ENCODE data around the gene TMEM208. TPM values are rescaled to one million over a fixed set of nuclear protein-coding genes. Genes with fewer than 3 reads are reported as not detected.

TMEM208 gene
- total RNA-seq, 1 donor from 2014 or later = 52.9 TPM

DNA sequence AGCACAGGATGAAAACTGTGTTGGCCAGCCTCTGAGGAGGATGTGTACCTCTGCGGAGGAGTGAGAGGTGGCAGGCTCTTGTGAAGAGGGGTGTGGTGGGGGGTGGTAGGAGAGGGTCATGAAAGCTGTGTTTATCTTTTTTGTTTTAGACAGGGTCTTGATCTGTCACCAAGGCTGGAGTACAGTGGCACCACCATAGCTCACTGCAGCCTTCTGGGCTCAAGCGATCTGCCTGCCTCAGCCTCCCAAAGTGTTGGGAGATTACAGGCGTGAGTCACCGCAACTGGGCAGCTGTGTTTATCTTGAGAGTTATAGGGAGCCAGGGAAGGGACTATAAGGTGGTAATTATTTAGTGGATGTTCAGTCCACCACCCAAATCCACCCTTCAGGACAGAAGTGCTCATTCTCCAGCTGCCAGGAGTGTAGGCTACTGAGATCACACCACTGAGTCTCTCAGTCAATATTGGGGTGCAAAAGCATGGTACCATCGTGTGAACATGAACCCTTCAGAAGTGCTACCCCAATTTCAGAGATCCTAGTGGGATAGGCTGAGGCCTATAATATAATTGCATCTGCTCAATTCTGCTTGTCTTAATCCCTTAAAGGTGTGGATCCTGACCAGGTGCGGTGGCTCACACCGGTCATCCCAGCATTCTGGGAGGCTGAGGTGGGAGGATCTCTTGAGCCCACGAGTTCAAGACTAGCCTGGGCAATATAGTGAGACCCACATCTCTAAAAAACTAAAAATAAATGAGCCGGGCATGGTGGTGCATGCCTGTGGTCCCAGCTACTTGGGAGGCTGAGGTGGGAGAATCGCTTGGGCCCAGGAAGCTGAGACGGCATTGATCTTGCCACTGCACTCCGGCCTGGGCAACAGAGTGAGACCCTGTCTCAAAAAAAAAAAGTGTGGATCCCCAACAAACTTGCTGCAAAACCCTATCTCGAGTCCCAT lies 36.2 kb upstream of the TMEM208 start:
- intact Hi-C loops (cut with micrococcal nuclease) = loop anchor here (5.0 kb wide), 1 partner anchor 207 kb away; no protein-coding TSS in a partner anchor

- intact Hi-C loops (cut with micrococcal nuclease) = loop anchor here (5.0 kb wide), 1 partner anchor 206 kb away; no protein-coding TSS in a partner anchor
Observed at GRCh38 chr16:67191411-67191994, 35.4 kb upstream of the TMEM208 start.

GRCh38 chr16:67191995-67192681 lies 34.8 kb upstream of the TMEM208 start, which contains the start of gene E2F4:
E2F4 (plus strand) TSS chr16:67192155; CDS start chr16:67192228, 73 bp downstream.
- intact Hi-C loops (cut with micrococcal nuclease) = loop anchor here (1.0 to 5.0 kb wide), 7 partner anchors 9 to 290 kb away; partner anchors contain the start of genes FBXL8, FHOD1, MATCAP1 and TMEM208

- intact Hi-C loops (cut with micrococcal nuclease) = loop anchor here (1.0 to 5.0 kb wide), 7 partner anchors 10 to 289 kb away; partner anchors contain the start of genes FBXL8, FHOD1, MATCAP1 and TMEM208
Observed at GRCh38 chr16:67192781-67193361, 34.1 kb upstream of the TMEM208 start.

- intact Hi-C loops (cut with micrococcal nuclease) = loop anchor here (5.0 kb wide), 1 partner anchor 204 kb away; no protein-coding TSS in a partner anchor
Observed at GRCh38 chr16:67193536-67193935, 33.4 kb upstream of the TMEM208 start.

GRCh38 chr16:67194260-67194659 lies 32.7 kb upstream of the TMEM208 start:
- intact Hi-C loops (cut with micrococcal nuclease) = loop anchor here (5.0 kb wide), 1 partner anchor 203 kb away; no protein-coding TSS in a partner anchor

DNA sequence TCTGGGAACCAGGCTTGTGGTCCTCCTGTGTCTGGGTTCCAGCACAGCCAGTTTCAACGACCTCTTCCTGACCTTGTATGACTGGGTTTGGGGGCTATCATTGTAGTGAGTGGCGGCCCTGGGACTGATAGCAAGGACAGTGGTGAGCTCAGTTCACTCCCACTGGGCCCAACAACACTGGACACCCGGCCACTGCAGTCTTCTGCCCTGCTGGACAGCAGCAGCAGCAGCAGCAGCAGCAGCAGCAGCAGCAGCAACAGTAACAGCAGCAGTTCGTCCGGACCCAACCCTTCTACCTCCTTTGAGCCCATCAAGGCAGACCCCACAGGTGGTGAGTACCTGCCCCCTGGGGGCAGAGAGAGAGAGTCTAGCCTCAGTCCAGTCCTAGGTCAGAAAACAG lies 31.3 kb upstream of the TMEM208 start:
- intact Hi-C loops (cut with micrococcal nuclease) = no loop called here

DNA sequence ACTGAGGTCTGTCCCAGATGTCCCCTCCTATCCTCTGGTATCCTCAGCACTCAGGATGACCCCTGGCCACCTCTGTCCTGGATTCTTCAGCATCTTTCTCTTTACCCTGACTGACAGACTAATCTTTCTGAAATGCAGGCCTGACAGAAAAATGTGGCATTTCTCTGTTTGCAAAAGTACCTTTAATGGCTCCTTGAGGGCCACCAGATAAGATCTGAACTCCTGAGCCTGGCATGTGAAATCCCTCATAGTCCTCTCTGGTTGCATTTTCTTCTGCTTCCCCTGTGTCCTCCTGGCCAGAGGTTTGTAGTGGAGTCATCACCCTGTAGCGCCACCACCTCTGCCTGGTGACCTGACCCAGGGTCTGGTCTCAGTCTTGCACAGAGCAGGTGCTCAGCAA lies 30.0 kb upstream of the TMEM208 start:
- intact Hi-C loops (cut with micrococcal nuclease) = no loop called here

DNA sequence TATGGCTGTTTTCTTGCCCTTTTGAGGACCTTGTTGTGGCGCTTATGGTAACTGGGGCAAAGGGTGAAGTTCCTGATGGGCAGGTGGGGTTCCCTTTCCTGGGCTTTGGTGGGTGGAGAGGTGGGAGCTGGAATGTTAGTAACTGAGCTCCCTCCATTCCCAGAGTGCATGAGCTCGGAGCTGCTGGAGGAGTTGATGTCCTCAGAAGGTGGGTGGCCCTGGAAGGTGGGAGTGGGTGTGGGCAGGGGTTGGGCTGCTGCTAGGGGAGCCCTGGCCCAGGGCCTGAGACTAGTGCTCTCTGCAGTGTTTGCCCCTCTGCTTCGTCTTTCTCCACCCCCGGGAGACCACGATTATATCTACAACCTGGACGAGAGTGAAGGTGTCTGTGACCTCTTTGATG lies 29.2 kb upstream of the TMEM208 start:
- intact Hi-C loops (cut with micrococcal nuclease) = no loop called here

DNA sequence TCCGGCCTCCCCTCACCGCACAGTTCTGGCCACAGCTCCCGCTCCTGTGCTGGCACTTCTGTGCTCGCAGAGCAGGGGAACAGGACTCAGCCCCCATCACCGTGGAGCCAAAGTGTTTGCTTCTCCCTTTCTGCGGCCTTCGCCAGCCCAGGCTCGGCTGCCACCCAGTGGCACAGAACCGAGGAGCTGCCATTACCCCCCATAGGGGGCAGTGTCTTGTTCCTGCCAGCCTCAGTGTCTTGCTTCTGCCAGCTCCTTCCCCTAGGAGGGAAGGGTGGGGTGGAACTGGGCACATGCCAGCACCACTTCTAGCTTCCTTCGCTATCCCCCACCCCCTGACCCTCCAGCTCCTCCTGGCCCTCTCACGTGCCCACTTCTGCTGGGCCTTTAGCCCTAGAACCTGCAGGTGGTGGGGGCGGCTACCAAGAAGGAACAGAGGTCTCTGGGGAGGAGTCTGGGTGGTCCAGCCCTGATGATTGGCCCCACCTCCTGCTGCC lies 28.6 kb upstream of the TMEM208 start:
- intact Hi-C loops (cut with micrococcal nuclease) = no loop called here

DNA sequence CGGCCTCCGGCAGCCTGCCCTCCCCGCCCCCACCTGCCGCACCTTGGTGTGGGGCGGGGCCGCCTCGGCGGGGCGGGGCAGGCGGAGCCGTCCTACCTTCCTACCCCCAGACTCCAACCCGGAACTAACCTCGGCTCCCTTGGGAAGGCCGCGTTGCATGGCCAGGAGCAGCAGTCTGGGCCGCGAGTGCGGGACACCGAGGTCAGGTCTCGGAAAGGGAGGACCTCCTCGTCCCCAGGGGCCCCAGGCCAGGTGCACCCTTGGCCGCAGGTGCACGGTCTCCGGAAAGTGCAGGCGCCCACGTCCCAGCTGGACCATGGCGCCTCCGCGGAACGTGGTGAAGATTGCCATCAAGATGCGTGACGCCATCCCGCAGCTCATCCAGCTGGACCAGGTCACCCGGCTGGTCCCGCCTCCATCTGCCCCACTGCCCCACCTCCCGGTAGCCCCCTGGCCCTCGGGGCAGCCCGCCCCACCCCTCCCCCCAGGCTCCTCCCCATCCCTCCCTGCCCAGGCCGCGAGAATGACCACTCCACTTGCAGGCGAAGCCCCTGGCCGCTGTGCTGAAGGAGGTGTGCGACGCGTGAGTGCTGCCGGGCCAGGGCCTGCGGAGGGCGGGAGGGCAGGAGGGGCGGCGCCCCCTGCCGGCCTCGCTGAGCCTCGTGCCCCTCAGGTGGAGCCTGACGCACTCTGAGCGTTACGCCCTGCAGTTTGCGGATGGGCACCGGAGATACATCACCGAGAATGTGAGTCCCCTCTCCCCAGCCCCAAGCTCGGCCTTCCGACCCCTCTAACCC lies 27.7 kb upstream of the TMEM208 start, which contains the start of gene ELMO3:
ELMO3 (plus strand) TSS at position 121 of the 797 bp plus-strand sequence; CDS start at position 317, 196 bp downstream.
- intact Hi-C loops (cut with micrococcal nuclease) = no loop called here

GRCh38 chr16:67199808-67200198 lies 27.1 kb upstream of the TMEM208 start:
- intact Hi-C loops (cut with micrococcal nuclease) = no loop called here

DNA sequence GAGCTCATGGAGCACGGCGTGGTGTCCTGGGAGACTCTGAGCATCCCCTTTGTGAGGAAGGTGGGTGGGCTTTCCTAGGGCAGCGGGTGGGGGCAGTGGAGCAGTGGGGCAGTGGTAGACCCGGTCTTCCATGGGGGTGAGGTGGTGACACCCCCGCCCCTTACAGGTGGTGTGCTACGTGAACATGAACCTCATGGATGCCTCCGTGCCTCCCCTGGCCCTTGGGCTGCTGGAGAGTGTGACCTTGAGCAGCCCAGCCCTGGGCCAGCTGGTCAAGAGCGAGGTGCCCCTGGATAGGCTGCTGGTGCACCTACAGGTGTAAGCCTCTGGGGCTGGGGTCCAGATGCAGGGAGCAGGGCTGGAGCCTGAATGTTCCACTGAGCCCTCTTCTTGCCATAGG lies 26.4 kb upstream of the TMEM208 start:
- intact Hi-C loops (cut with micrococcal nuclease) = no loop called here

DNA sequence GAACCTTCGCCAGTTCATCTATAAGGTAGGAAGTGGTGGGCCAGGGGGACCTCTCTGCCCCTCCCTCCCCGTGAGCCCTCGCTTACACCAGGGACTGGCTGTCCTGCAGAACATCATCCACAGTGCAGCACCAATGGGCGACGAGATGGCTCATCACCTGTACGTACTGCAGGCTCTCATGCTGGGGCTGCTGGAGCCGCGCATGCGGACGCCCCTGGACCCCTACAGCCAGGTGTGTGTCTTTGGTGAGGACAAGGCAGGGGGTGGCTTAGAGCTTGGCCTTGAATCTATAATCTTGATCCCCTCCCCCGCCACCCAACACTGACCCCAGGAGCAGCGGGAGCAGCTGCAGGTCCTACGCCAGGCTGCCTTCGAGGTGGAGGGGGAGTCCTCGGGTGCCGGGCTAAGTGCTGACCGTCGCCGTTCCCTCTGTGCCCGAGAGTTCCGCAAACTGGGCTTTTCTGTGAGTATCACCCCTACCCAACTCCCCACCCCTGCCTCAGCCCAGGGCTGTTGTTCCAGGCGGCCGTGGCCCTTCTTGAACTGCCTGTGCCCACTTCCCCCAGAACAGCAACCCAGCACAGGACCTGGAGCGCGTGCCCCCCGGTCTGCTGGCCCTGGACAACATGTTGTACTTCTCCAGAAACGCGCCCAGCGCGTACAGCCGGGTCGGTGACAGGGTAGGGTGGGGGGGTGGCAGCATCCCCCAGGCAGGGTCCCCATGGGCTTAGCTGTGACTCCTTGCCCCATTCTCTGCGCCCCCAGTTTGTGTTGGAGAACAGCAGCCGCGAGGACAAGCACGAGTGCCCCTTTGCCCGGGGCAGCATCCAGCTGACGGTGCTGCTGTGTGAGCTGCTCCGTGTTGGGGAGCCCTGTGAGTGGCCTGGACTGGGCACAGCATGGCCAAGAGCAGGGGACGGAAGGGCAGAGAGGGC lies 25.3 kb upstream of the TMEM208 start:
- intact Hi-C loops (cut with micrococcal nuclease) = no loop called here

GRCh38 chr16:67202426-67202825 lies 24.5 kb upstream of the TMEM208 start:
- intact Hi-C loops (cut with micrococcal nuclease) = no loop called here

GRCh38 chr16:67202956-67203493 lies 23.9 kb upstream of the TMEM208 start:
- intact Hi-C loops (cut with micrococcal nuclease) = no loop called here

DNA sequence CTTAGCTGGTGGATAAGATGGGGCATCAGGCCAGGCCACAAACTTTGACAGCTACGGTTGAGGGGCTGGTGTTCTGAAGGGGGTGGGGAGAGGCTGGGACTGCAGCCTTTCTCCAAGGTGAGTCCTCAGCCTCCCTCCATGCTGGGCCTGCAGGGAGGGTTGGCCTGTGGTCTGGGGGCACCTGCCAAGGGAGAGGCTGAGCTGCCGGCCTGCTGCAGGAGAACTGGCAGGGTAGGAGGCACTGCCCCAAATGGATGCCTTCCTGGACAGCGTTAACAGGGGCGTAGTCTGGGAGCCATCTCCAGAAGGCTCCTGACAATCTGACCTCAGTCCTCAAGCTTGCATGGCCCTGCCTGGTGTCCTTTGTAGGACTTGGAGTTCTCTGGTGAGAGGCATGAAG lies 22.9 kb upstream of the TMEM208 start:
- intact Hi-C loops (cut with micrococcal nuclease) = no loop called here

GRCh38 chr16:67206129-67206837 lies 20.6 kb upstream of the TMEM208 start:
- intact Hi-C loops (cut with micrococcal nuclease) = loop anchor here (1.0 kb wide), 1 partner anchor 12 kb away; no protein-coding TSS in a partner anchor
